Neural cell (in vitro differentiated cells): ENCODE data around the gene ATG4A. TPM values are rescaled to one million over a fixed set of nuclear protein-coding genes. Genes with fewer than 3 reads are reported as not detected.

Experiments used
- H2AFZ ChIP-seq: fragments of 200-600, 300-800 bp; sonication (generic), shearing (Covaris generic); 2 replicates; pipeline ENCODE4 v1.6.0; 2014; ENCODE audit warnings: low read depth, mild to moderate bottlenecking, antibody characterized with exemption, low read length, moderate library complexity
- H3F3A ChIP-seq: fragments of 200-600 bp; shearing (Covaris generic); 2 replicates; pipeline ENCODE4 v1.6.1; 2016; ENCODE audit warnings: mild to moderate bottlenecking, moderate library complexity, mixed read lengths, antibody characterized with exemption, low read length; ENCODE audit not compliant: insufficient read depth, poor library complexity, severe bottlenecking
- H3K27ac ChIP-seq: fragments of 200-600, 300-800 bp; sonication (generic), shearing (Covaris generic); 2 replicates; pipeline ENCODE4 v1.5.1; 2014; ENCODE audit warnings: mild to moderate bottlenecking, low read length, moderate library complexity
- H3K27me3 ChIP-seq: fragments of 300-800, 200-600 bp; sonication (generic), shearing (Covaris generic); 2 replicates; pipeline ENCODE4 v1.6.0; 2014; ENCODE audit warnings: mild to moderate bottlenecking, low read depth, low read length, moderate library complexity; ENCODE audit not compliant: insufficient read depth
- H3K36me3 ChIP-seq: fragments of 300-800, 200-600 bp; sonication (generic), shearing (Covaris generic); 2 replicates; pipeline ENCODE4 v1.5.1; 2014; ENCODE audit warnings: mild to moderate bottlenecking, antibody characterized with exemption, low read length, moderate library complexity; ENCODE audit not compliant: insufficient read depth
- H3K4me2 ChIP-seq: fragments of 300-800, 200-600 bp; sonication (generic), shearing (Covaris generic); 2 replicates; pipeline ENCODE4 v1.6.0; 2014; ENCODE audit warnings: mild to moderate bottlenecking, low read length
- H3K4me3 ChIP-seq: fragments of 300-800, 200-600 bp; sonication (generic), shearing (Covaris generic); 2 replicates; pipeline ENCODE4 v1.5.1; 2014; ENCODE audit warnings: mild to moderate bottlenecking, low read length, moderate library complexity
- H3K79me2 ChIP-seq: fragments of 200-600 bp; shearing (Covaris generic); replicated peaks from 2 replicates; pipeline ENCODE4 v1.6.0; 2014; ENCODE audit warnings: mild to moderate bottlenecking, low read length, moderate library complexity; ENCODE audit not compliant: insufficient read depth
- H3K9ac ChIP-seq: fragments of 300-800, 200-600 bp; sonication (generic), shearing (Covaris generic); 2 replicates; pipeline ENCODE4 v1.6.1; 2016; ENCODE audit warnings: mild to moderate bottlenecking, low read length, mixed read lengths
- H3K9me2 ChIP-seq: fragments of 200-600 bp; shearing (Covaris generic); 2 replicates; pipeline ENCODE4 v1.6.1; 2016; ENCODE audit warnings: mild to moderate bottlenecking, low read length, mixed read lengths; ENCODE audit not compliant: insufficient read depth
- H3K9me3 ChIP-seq: fragments of 200-600, 300-800 bp; sonication (generic), shearing (Covaris generic); 2 replicates; pipeline ENCODE4 v1.6.1; 2016; ENCODE audit warnings: mild to moderate bottlenecking, mixed run types, low read length, moderate library complexity, mixed read lengths
- H4K20me1 ChIP-seq: fragments of 200-600 bp; shearing (Covaris generic); 2 replicates; pipeline ENCODE4 v1.6.1; 2016; ENCODE audit warnings: mild to moderate bottlenecking, mixed run types; ENCODE audit not compliant: insufficient read depth
- CTCF ChIP-seq: fragments of 450-650 bp; IDR thresholded peaks from 2 replicates; pipeline ENCODE4 v1.5.1; 2014; ENCODE audit warnings: antibody characterized with exemption, mild to moderate bottlenecking, moderate library complexity; ENCODE audit not compliant: poor library complexity, severe bottlenecking
- EP300 ChIP-seq: fragments of 450-650 bp; conservative IDR thresholded peaks from 2 replicates; pipeline ENCODE4 v1.6.1; 2014; ENCODE audit warnings: antibody characterized with exemption, mild to moderate bottlenecking, moderate library complexity; ENCODE audit not compliant: poor library complexity, severe bottlenecking
- EZH2 ChIP-seq: fragments of 200-600, 300-800 bp; shearing (Covaris generic), sonication (generic); IDR thresholded peaks from 2 replicates; pipeline ENCODE4 v1.6.1; 2014; ENCODE audit warnings: antibody characterized with exemption, low read length, borderline replicate concordance, mild to moderate bottlenecking; ENCODE audit not compliant: insufficient read depth, poor library complexity, severe bottlenecking
- MXI1 ChIP-seq: fragments of 450-650 bp; conservative IDR thresholded peaks from 2 replicates; pipeline ENCODE4 v1.6.1; 2014; ENCODE audit warnings: antibody characterized with exemption, mild to moderate bottlenecking; ENCODE audit not compliant: poor library complexity, severe bottlenecking
- POLR2AphosphoS5 ChIP-seq: IDR thresholded peaks from 2 replicates; pipeline ENCODE4 v1.6.1; 2012
- RAD21 ChIP-seq: fragments of 450-650 bp; conservative IDR thresholded peaks from 2 replicates; pipeline ENCODE4 v1.6.1; 2014; ENCODE audit warnings: antibody characterized with exemption, mild to moderate bottlenecking, moderate library complexity
- REST ChIP-seq: IDR thresholded peaks from 2 replicates; pipeline ENCODE4 v1.6.1; 2012; ENCODE audit warnings: borderline replicate concordance
- SMC3 ChIP-seq: fragments of 450-650 bp; conservative IDR thresholded peaks from 2 replicates; pipeline ENCODE4 v1.6.1; 2014; ENCODE audit warnings: antibody characterized with exemption, mild to moderate bottlenecking, moderate library complexity; ENCODE audit not compliant: poor library complexity
- TAF1 ChIP-seq: IDR thresholded peaks from 2 replicates; pipeline ENCODE4 v1.6.1; 2012; ENCODE audit warnings: low read depth
- polyA plus RNA-seq: library from polyadenylated mRNA; depleted of rRNA; stranded (reverse); fragments of >200 nt; gene quantifications from 2 replicates; pipeline ENCODE4 v1.2.3, GENCODE V29; 2014

Gene ATG4A
- polyA plus RNA-seq, 1 donor from 2014 or later: 20.4 TPM

- H3K9ac ChIP-seq: peak overlapping the region; percentile 69
- H4K20me1 ChIP-seq: no peaks in the 10 kb centered on the region
- H3K79me2 ChIP-seq: peaks cover 8% of the 10 kb centered on the region
- H2AFZ ChIP-seq: peak overlapping the region; percentile 40
- H3K4me3 ChIP-seq: peak overlapping the region; percentile 75
- H3K27me3 ChIP-seq: no peaks in the 10 kb centered on the region
- TF ChIP-seq EP300: no peak
- TF ChIP-seq EZH2: no peak
- no peak for TF ChIP-seq TAF1
- no peak for TF ChIP-seq RAD21
- TF ChIP-seq SMC3: no peak
- TF ChIP-seq MXI1: no peak
- no peak for TF ChIP-seq CTCF
- TF ChIP-seq POLR2AphosphoS5: no peak
- TF ChIP-seq REST: no peak
- H3K4me2 ChIP-seq: peak overlapping the region; percentile 44
- no peaks in the 10 kb centered on the region for H3K9me3 ChIP-seq
- peak overlapping the region; percentile 56 for H3K27ac ChIP-seq
- H3K9me2 ChIP-seq: no peaks in the 10 kb centered on the region
- no peaks in the 10 kb centered on the region for H3K36me3 ChIP-seq
- no peaks in the 10 kb centered on the region for H3F3A ChIP-seq
Measured at GRCh38 chrX:108090491-108091263, 901 bp upstream of the ATG4A start.

GRCh38 chrX:108091878-108092291 is 307 bp downstream of the ATG4A start:
- H3K27ac ChIP-seq: peak overlapping the region; percentile 69
- peaks cover 8% of the 10 kb centered on the region for H3K79me2 ChIP-seq
- peak overlapping the region; percentile 48 for H3K4me2 ChIP-seq
- no peaks in the 10 kb centered on the region for H3K36me3 ChIP-seq
- H3K9ac ChIP-seq: peak overlapping the region; percentile 66
- peak overlapping the region; percentile 40 for H2AFZ ChIP-seq
- peak overlapping the region; percentile 75 for H3K4me3 ChIP-seq
- no peaks in the 10 kb centered on the region for H3F3A ChIP-seq
- TF ChIP-seq POLR2AphosphoS5 (no peak), REST (no peak), MXI1 (no peak), EP300 (no peak), TAF1 (no peak), EZH2 (no peak), SMC3 (no peak), CTCF (no peak), RAD21 (no peak)
- no peaks in the 10 kb centered on the region for H4K20me1 ChIP-seq
- H3K9me2 ChIP-seq: no peaks in the 10 kb centered on the region
- H3K27me3 ChIP-seq: no peaks in the 10 kb centered on the region
- H3K9me3 ChIP-seq: no peaks in the 10 kb centered on the region
